Measurements from ENCODE around the gene SCAF11. TPM values are rescaled to one million over a fixed set of nuclear protein-coding genes. Genes with fewer than 3 reads are reported as not detected.

Gene SCAF11
- total and polyA plus RNA-seq, 10 of the 15 experiments (the other 5 are each of a cell fraction or from before 2014, with no cell fraction given), result 42.0 to 153 (median 100) TPM

DNA sequence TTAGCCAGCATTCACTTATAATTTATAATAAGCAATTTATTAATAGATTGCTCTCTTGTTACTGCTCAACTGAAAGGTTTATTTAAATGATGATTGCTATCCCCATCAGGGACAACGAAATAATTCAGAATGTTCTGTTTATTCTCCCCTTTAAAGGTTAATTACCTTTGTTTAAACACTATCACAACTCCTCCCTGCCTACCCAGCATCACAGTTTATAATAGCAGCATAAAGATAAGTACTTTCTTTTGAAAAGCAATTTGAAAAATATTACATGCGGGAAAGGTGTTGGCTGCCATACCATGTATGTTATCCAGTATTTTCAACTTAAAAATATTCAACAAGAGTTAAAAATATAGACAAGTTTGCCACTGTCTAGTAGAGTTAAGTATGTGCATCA lies 30.6 kb downstream of the SCAF11 start:
- H3K9ac ChIP-seq (ENCODE audit: control insufficient read depth, insufficient read depth, low read length), result no peak overlapping the region
- ChIA-PET RAD21 (ENCODE audit: unreplicated experiment) (no interaction called here), SMC1A (ENCODE audit: uncharacterized antibody, unreplicated experiment) (interaction anchor here (0.8 kb wide), 1 partner anchor 45 kb away, joined by 3 read pairs; no protein-coding TSS in a partner anchor), POLR2A (no interaction called here), CTCF (no interaction called here)
- H3K27ac ChIP-seq (ENCODE audit: control insufficient read depth, insufficient read depth), result no peak overlapping the region
- H3K4me3 ChIP-seq, result no peak overlapping the region
- in situ Hi-C loops (cut with MboI), result no loop called here
- FAIRE-seq (no peak), DNase-seq (ENCODE audit: low read depth, low spot score) (no peak), ATAC-seq (no peak)
- 77% methylated on average over 2 of the region's 2 CpGs for WGBS (ENCODE audit: insufficient coverage, insufficient replicate concordance, low lambda C conversion rate, missing lambda C conversion rate)
- H3K9me3 ChIP-seq (replicated peaks; ENCODE audit: control insufficient read depth, insufficient read depth, low read length), result peaks cover 3% of the 10 kb centered on the region; the same call in 2 of the 3 replicates
- no peak overlapping the region for H3K4me2 ChIP-seq (ENCODE audit: control insufficient read depth, insufficient read depth)
- no peaks in the 10 kb centered on the region for H4K20me1 ChIP-seq (ENCODE audit: control insufficient read depth, insufficient read depth)
- TF ChIP-seq RBBP5 (conservative IDR thresholded peaks at IDR 0.05) (no peak), MTA3 (IDR thresholded peaks at IDR 0.05; ENCODE audit: borderline replicate concordance, low read length) (no peak), SP1 (IDR thresholded peaks at IDR 0.05; ENCODE audit: low read depth, low read length) (no peak), ZNF622 (IDR thresholded peaks at IDR 0.05) (no peak), E2F8 (IDR thresholded peaks at IDR 0.05; ENCODE audit: low read depth, partially characterized antibody) (no peak), DPF2 (IDR thresholded peaks at IDR 0.05) (no peak), SKIL (IDR thresholded peaks at IDR 0.05; ENCODE audit: low read depth, poor library complexity, severe bottlenecking) (no peak), IRF5 (IDR thresholded peaks at IDR 0.05; ENCODE audit: borderline replicate concordance) (no peak), GATAD2B (conservative IDR thresholded peaks at IDR 0.05; ENCODE audit: low read depth) (no peak), SUPT20H (IDR thresholded peaks at IDR 0.05; ENCODE audit: borderline replicate concordance, control insufficient read depth, low read depth, low read length) (no peak), ZNF217 (IDR thresholded peaks at IDR 0.05) (no peak), SMARCA5 (IDR thresholded peaks at IDR 0.05) (no peak), FOS (IDR thresholded peaks at IDR 0.05; ENCODE audit: borderline replicate concordance, extremely low read depth, insufficient read length) (no peak), CHD1 (IDR thresholded peaks at IDR 0.05; ENCODE audit: low read depth, low read length) (no peak)
- TF ChIP-seq, protein P1, sequence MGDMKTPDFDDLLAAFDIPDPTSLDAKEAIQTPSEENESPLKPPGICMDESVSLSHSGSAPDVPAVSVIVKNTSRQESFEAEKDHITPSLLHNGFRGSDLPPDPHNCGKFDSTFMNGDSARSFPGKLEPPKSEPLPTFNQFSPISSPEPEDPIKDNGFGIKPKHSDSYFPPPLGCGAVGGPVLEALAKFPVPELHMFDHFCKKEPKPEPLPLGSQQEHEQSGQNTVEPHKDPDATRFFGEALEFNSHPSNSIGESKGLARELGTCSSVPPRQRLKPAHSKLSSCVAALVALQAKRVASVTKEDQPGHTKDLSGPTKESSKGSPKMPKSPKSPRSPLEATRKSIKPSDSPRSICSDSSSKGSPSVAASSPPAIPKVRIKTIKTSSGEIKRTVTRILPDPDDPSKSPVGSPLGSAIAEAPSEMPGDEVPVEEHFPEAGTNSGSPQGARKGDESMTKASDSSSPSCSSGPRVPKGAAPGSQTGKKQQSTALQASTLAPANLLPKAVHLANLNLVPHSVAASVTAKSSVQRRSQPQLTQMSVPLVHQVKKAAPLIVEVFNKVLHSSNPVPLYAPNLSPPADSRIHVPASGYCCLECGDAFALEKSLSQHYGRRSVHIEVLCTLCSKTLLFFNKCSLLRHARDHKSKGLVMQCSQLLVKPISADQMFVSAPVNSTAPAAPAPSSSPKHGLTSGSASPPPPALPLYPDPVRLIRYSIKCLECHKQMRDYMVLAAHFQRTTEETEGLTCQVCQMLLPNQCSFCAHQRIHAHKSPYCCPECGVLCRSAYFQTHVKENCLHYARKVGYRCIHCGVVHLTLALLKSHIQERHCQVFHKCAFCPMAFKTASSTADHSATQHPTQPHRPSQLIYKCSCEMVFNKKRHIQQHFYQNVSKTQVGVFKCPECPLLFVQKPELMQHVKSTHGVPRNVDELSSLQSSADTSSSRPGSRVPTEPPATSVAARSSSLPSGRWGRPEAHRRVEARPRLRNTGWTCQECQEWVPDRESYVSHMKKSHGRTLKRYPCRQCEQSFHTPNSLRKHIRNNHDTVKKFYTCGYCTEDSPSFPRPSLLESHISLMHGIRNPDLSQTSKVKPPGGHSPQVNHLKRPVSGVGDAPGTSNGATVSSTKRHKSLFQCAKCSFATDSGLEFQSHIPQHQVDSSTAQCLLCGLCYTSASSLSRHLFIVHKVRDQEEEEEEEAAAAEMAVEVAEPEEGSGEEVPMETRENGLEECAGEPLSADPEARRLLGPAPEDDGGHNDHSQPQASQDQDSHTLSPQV (IDR thresholded peaks at IDR 0.05), result no peak
- H3K27me3 ChIP-seq (replicated peaks in 1 of 2; ENCODE audit: control insufficient read depth in 2 of 2, insufficient read depth in 2 of 2, low read length in 1 of 2), result no peaks in the 10 kb centered on the region
- H2AFZ ChIP-seq (ENCODE audit: control insufficient read depth, low read depth, low read length), result no peak overlapping the region
- intact Hi-C loops (cut with micrococcal nuclease; ENCODE audit: unreplicated experiment), result no loop called here
- no TSS peak for BruUV-seq (replicated peaks)
- peaks cover 4% of the 10 kb centered on the region for H3K79me2 ChIP-seq (ENCODE audit: control insufficient read depth, insufficient read depth, low read length)
- no peaks in the 10 kb centered on the region for H3K4me1 ChIP-seq (ENCODE audit: control insufficient read depth, insufficient read depth, low read length)
- H3K36me3 ChIP-seq (ENCODE audit: control insufficient read depth in 2 of 2, insufficient read depth in 2 of 2, low read length in 1 of 2), result peaks cover 0 to 24% of the 10 kb centered on the region in 2 experiments
